B cell (primary cell): ENCODE results near the gene PPWD1. TPM values are rescaled to one million over a fixed set of nuclear protein-coding genes. Genes with fewer than 3 reads are reported as not detected.

Experiments
- ATAC-seq: fragments of 200-7000 bp; cut with Tn5 transposase; one replicate; pipeline ENCODE4 v1.10.0; 2021; ENCODE audit warnings: low read depth, mild to moderate bottlenecking, moderate number of reproducible peaks, moderate library complexity
- CTCF ChIA-PET: fragments of 350-600 bp; sonication (Branson Sonifier 250); formaldehyde crosslinking; loops from one replicate; lab custom pipeline; 2021; ENCODE audit warnings: antibody characterized with exemption, inconsistent platforms; lab: Charles Lee
- POLR2A ChIA-PET: fragments of 350-600 bp; sonication (Branson Sonifier 250); formaldehyde crosslinking; loops from one replicate; lab custom pipeline; 2021; ENCODE audit warnings: antibody characterized with exemption; lab: Charles Lee
- DNase-seq: peaks from one replicate; pipeline ENCODE4 v3.0.0; 2013
- H2AFZ ChIP-seq: 2 replicates; pipeline ENCODE4 v1.6.1; 2012; ENCODE audit warnings: mild to moderate bottlenecking, low read depth, low read length; ENCODE audit not compliant: insufficient read depth, poor library complexity, severe bottlenecking
- H3K27ac ChIP-seq, 2 donors: 1 replicate in 1 of 2; 2 replicates in 1 of 2; pipeline ENCODE4 v1.5.1; 2012 to 2013; ENCODE audit warnings: low read length in 2 of 2, mild to moderate bottlenecking in 2 of 2, moderate library complexity in 1 of 2
- H3K27me3 ChIP-seq, 4 experiments: fragments of 200-600 bp in 1 of 4; sonication (generic) in 1 of 4; replicated peaks in 1 of 4; 1 replicate in 2 of 4; 2 replicates in 2 of 4; pipeline versions ENCODE4 v1.6.1 to v1.7.0; 2013 to 2016; ENCODE audit warnings: low read length in 3 of 4, mild to moderate bottlenecking in 2 of 4, mixed read lengths in 1 of 4, moderate library complexity in 1 of 4; ENCODE audit not compliant: insufficient read depth in 4 of 4, control insufficient read depth in 3 of 4; ENCODE audit errors: control extremely low read depth in 1 of 4
- H3K36me3 ChIP-seq, 2 experiments: replicated peaks in 1 of 2; 1 replicate in 1 of 2; 2 replicates in 1 of 2; pipeline versions ENCODE4 v1.6.1 to v1.7.1; 2013; ENCODE audit warnings: low read length in 1 of 2; ENCODE audit not compliant: insufficient read depth in 2 of 2, control insufficient read depth in 1 of 2; ENCODE audit errors: control extremely low read depth in 1 of 2, extremely low read depth in 1 of 2
- H3K4me1 ChIP-seq, 2 donors: fragments of 200-600 bp in 1 of 2; sonication (generic) in 1 of 2; 1 replicate in 1 of 2; 2 replicates in 1 of 2; pipeline versions ENCODE4 v1.5.1 to v1.6.1; 2013 to 2017; ENCODE audit warnings: low read length in 2 of 2; ENCODE audit not compliant: control insufficient read depth in 2 of 2, insufficient read depth in 2 of 2
- H3K4me2 ChIP-seq: replicated peaks from 2 replicates; pipeline ENCODE3; 2012; ENCODE audit warnings: mild to moderate bottlenecking, low read depth, low read length; ENCODE audit not compliant: poor library complexity, severe bottlenecking
- H3K4me3 ChIP-seq, 5 experiments: fragments of 200-600 bp in 1 of 5; sonication (generic) in 1 of 5; 1 replicate in 3 of 5; 2 replicates in 2 of 5; pipeline versions ENCODE4 v1.5.1 to v1.7.0; 2011 to 2016; ENCODE audit warnings: low read length in 4 of 5, mild to moderate bottlenecking in 4 of 5, low read depth in 2 of 5, control low read depth in 1 of 5, moderate library complexity in 1 of 5; ENCODE audit not compliant: insufficient read depth in 1 of 5; ENCODE audit errors: control extremely low read depth in 1 of 5, extremely low read depth in 1 of 5
- H3K79me2 ChIP-seq: fragments of 200-600 bp; sonication (generic); one replicate; pipeline ENCODE4 v1.6.0; 2016; ENCODE audit warnings: low read length; ENCODE audit not compliant: control insufficient read depth, insufficient read depth
- H3K9ac ChIP-seq: fragments of 200-600 bp; sonication (generic); 2 replicates; pipeline ENCODE4 v1.6.1; 2017; ENCODE audit warnings: mild to moderate bottlenecking, low read length, moderate library complexity
- H3K9me3 ChIP-seq, 3 donors: one replicate each; pipeline versions ENCODE4 v1.6.1 to v1.7.1; 2013; ENCODE audit warnings: low read length in 2 of 3; ENCODE audit not compliant: control insufficient read depth in 2 of 3, insufficient read depth in 1 of 3; ENCODE audit errors: control extremely low read depth in 1 of 3
- H4K20me1 ChIP-seq: 2 replicates; pipeline ENCODE4 v1.6.0; 2012; ENCODE audit warnings: mild to moderate bottlenecking, low read length; ENCODE audit not compliant: insufficient read depth, control insufficient read depth, poor library complexity, severe bottlenecking
- H3K27ac Mint-ChIP-seq: one replicate; pipeline ENCODE4 v1.8.0; 2021; ENCODE audit warnings: mixed read lengths
- H3K27me3 Mint-ChIP-seq: one replicate; pipeline ENCODE4 v1.8.0; 2021; ENCODE audit warnings: mixed read lengths
- H3K4me1 Mint-ChIP-seq: one replicate; pipeline ENCODE4 v1.8.0; 2021; ENCODE audit warnings: mixed read lengths
- H3K4me3 Mint-ChIP-seq: one replicate; pipeline ENCODE4 v1.8.0; 2021; ENCODE audit warnings: mixed read lengths
- H3K9me3 Mint-ChIP-seq: one replicate; pipeline ENCODE4 v1.8.0; 2022; ENCODE audit warnings: mixed read lengths; ENCODE audit not compliant: insufficient read depth
- EZH2 ChIP-seq: IDR thresholded peaks from 2 replicates; pipeline ENCODE4 v1.6.1; 2012; ENCODE audit warnings: borderline replicate concordance, low read depth, mild to moderate bottlenecking, moderate library complexity, low read length; ENCODE audit not compliant: insufficient read depth, poor library complexity, severe bottlenecking
- WGBS: methylation state at CpG from one replicate; pipeline ENCODE4 v1.1.5; 2013; ENCODE audit warnings: missing lambda C conversion rate; ENCODE audit not compliant: insufficient coverage; 5-methylcytosine and 5-hydroxymethylcytosine counted together
- intact Hi-C: fragments of 100-400 bp; cut with micrococcal nuclease; formaldehyde crosslinking; loops from one replicate; pipeline ENCODE4 v1.10.0; 2022
- polyA plus RNA-seq: library from polyadenylated mRNA; depleted of rRNA; stranded (reverse); fragments of >200 nt; gene quantifications from 2 replicates; pipeline ENCODE4 v1.2.3, GENCODE V29; 2012
- total RNA-seq, 2 donors: library from RNA; stranded (reverse); fragments of 120-200 nt in 1 of 2; gene quantifications; 1 replicate in 1 of 2; 2 replicates in 1 of 2; pipeline versions ENCODE4 v1.2.3 to v1.2.4, GENCODE V29; 2013 to 2022
- TF ChIP-seq, protein P1 (sequence below): fragments of 200-600 bp; IDR thresholded peaks from one replicate; pipeline ENCODE4 v1.8.0; 2022; ENCODE audit warnings: antibody characterized with exemption, mild to moderate bottlenecking

PPWD1 gene
- total and polyA plus RNA-seq, 2 donors (not counting 1 experiment from before 2014, with no cell fraction given): 17.7 to 91.0 TPM

DNA sequence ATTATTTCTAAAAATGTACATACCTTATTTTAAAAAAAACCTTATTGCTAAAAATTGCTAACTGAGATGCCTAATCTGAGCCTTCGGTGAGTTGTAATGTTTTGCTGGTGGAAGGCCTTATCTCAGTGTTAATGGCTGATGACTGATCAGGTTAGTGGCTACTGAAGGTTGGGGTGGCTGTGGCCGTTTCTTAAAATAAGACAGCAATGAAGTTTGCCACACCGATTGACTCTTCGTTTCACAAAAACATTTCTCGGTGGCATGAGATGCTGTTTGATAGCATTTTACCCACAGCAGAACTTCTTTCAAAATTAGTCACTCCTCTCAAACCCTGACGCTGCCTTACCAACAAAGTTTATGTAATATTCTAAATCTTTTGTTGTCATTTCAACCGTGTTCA, 14.8 kb upstream of the PPWD1 start:
- H3K79me2 ChIP-seq: no peaks in the 10 kb centered on the region
- H3K27ac Mint-ChIP-seq: no peak overlapping the region
- POLR2A ChIA-PET: no interaction called here
- no peak for ATAC-seq
- DNase-seq: no peak
- no peaks in the 10 kb centered on the region for H3K27me3 ChIP-seq
- H3K27ac ChIP-seq: no peak overlapping the region
- WGBS: 100% methylated on average over 4 of the region's 7 CpGs
- H3K4me3 Mint-ChIP-seq: no peak overlapping the region
- no peaks in the 10 kb centered on the region for H3K9me3 ChIP-seq
- CTCF ChIA-PET: no interaction called here
- H3K4me1 ChIP-seq: no peaks in the 10 kb centered on the region
- no peaks in the 10 kb centered on the region for H3K9me3 Mint-ChIP-seq
- H3K4me2 ChIP-seq: no peak overlapping the region
- H3K27me3 Mint-ChIP-seq: no peaks in the 10 kb centered on the region
- no peak overlapping the region for H3K4me3 ChIP-seq
- TF ChIP-seq, protein P1, sequence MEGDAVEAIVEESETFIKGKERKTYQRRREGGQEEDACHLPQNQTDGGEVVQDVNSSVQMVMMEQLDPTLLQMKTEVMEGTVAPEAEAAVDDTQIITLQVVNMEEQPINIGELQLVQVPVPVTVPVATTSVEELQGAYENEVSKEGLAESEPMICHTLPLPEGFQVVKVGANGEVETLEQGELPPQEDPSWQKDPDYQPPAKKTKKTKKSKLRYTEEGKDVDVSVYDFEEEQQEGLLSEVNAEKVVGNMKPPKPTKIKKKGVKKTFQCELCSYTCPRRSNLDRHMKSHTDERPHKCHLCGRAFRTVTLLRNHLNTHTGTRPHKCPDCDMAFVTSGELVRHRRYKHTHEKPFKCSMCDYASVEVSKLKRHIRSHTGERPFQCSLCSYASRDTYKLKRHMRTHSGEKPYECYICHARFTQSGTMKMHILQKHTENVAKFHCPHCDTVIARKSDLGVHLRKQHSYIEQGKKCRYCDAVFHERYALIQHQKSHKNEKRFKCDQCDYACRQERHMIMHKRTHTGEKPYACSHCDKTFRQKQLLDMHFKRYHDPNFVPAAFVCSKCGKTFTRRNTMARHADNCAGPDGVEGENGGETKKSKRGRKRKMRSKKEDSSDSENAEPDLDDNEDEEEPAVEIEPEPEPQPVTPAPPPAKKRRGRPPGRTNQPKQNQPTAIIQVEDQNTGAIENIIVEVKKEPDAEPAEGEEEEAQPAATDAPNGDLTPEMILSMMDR: no peak
- TF ChIP-seq EZH2: no peak
- H4K20me1 ChIP-seq: no peaks in the 10 kb centered on the region
- H3K36me3 ChIP-seq: peaks cover 0 to 3% of the 10 kb centered on the region in 2 experiments
- no peaks in the 10 kb centered on the region for H3K4me1 Mint-ChIP-seq
- H2AFZ ChIP-seq: no peak overlapping the region
- no peak overlapping the region for H3K9ac ChIP-seq
- intact Hi-C loops: no loop called here

DNA sequence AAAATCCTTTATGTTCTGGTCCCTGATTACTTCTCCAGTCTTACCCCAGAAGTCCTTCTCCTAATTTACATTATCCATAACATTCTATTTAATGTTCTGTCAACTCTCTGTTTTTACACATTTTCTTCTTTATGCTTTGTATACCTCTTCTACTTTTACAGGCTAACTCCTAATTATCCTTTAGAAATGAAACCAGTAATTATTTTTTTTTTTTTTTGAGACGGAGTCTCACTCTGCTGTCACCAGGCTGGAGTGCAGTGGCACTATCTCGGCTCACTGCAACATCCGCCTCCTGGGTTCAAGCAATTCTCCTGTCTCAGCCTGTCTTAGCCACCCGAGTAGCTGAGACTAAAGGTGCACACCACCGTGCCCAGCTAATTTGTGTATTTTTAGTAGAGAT, 9.2 kb upstream of the PPWD1 start:
- intact Hi-C loops: no loop called here
- Mint-ChIP-seq H3K9me3 (no peaks in the 10 kb centered on the region), H3K4me3 (no peak overlapping the region), H3K4me1 (no peaks in the 10 kb centered on the region), H3K27me3 (no peaks in the 10 kb centered on the region), H3K27ac (no peak overlapping the region)
- no peak overlapping the region for H3K4me3 ChIP-seq
- no peak overlapping the region for H3K4me2 ChIP-seq
- DNase-seq (no peak), ATAC-seq (no peak)
- no peaks in the 10 kb centered on the region for H3K27me3 ChIP-seq
- peaks cover 2 to 5% of the 10 kb centered on the region in 2 experiments for H3K36me3 ChIP-seq
- H3K79me2 ChIP-seq: peaks cover 6% of the 10 kb centered on the region
- H3K9me3 ChIP-seq: no peaks in the 10 kb centered on the region
- TF ChIP-seq, protein P1: no peak
- TF ChIP-seq EZH2: no peak
- WGBS: 100% methylated on average over 1 of the region's 5 CpGs
- ChIA-PET POLR2A (no interaction called here), CTCF (no interaction called here)
- H3K4me1 ChIP-seq: no peaks in the 10 kb centered on the region
- H4K20me1 ChIP-seq: no peaks in the 10 kb centered on the region
- H3K27ac ChIP-seq: no peak overlapping the region
- no peak overlapping the region for H2AFZ ChIP-seq
- H3K9ac ChIP-seq: no peak overlapping the region
